ENCODE results near the gene SLMAP. TPM values are rescaled to one million over a fixed set of nuclear protein-coding genes. Genes with fewer than 3 reads are reported as not detected.

The SLMAP gene
- total RNA-seq, 1 experiment from 2014 or later: 49.2 TPM

- Histone ChIP-seq H3K27me3 (ENCODE audit: control insufficient read depth, insufficient read depth, low read length) (no peaks in the 10 kb centered on the region), H3K27ac (ENCODE audit: low read length) (no peak overlapping the region; the same call in 1 of the 2 replicates), H3K4me1 (ENCODE audit: control insufficient read depth, insufficient read depth, low read length) (peaks cover 4% of the 10 kb centered on the region), H3K4me3 (ENCODE audit: low read depth in 2 of 2, low read length in 2 of 2) (no peak overlapping the region), H3K9me3 (ENCODE audit: control insufficient read depth, insufficient read depth, low read depth, low read length) (no peaks in the 10 kb centered on the region), H3K36me3 (ENCODE audit: control insufficient read depth, insufficient read depth, low read length) (no peaks in the 10 kb centered on the region)
- no TSS peak for BruUV-seq (replicated peaks)
- CTCF ChIA-PET: no interaction called here
- no peak for ATAC-seq
- no peak for TF ChIP-seq POLR2AphosphoS5 (IDR thresholded peaks at IDR 0.05; ENCODE audit: low read depth, low read length)
- TF ChIP-seq REST (IDR thresholded peaks at IDR 0.05; ENCODE audit: insufficient read depth in 1 of 2, low read depth in 2 of 2, low read length in 1 of 2): no peak
- TF ChIP-seq CTCF (IDR thresholded peaks at IDR 0.05): no peak
- no peak for DNase-seq (ENCODE audit: low read depth, low spot score)
- POLR2A ChIA-PET: no interaction called here
- in situ Hi-C loops (cut with HindIII; ENCODE audit: low pct_unique_long_range_greater_than_20kb, low sequenced_read_pairs) (no loop called here), intact Hi-C loops (cut with micrococcal nuclease; ENCODE audit: unreplicated experiment) (loop anchor here (10.0 kb wide), 1 partner anchor 218 kb away; no protein-coding TSS in a partner anchor)
These were observed 200.7 kb downstream of the SLMAP start for GRCh38 chr3:57956833-57957174.

- no peak for ATAC-seq
- Histone ChIP-seq H3K27ac (ENCODE audit: low read length) (no peak overlapping the region), H3K4me3 (ENCODE audit: low read depth in 2 of 2, low read length in 2 of 2) (no peak overlapping the region), H3K4me1 (ENCODE audit: control insufficient read depth, insufficient read depth, low read length) (no peaks in the 10 kb centered on the region), H3K27me3 (ENCODE audit: control insufficient read depth, insufficient read depth, low read length) (no peaks in the 10 kb centered on the region), H3K9me3 (ENCODE audit: control insufficient read depth, insufficient read depth, low read depth, low read length) (no peaks in the 10 kb centered on the region), H3K36me3 (ENCODE audit: control insufficient read depth, insufficient read depth, low read length) (no peaks in the 10 kb centered on the region)
- TF ChIP-seq TCF7L2 (IDR thresholded peaks at IDR 0.05; ENCODE audit: low read depth, low read length) (no peak), CTCF (IDR thresholded peaks at IDR 0.05) (no peak), REST (IDR thresholded peaks at IDR 0.05; ENCODE audit: insufficient read depth in 1 of 2, low read depth in 2 of 2, low read length in 1 of 2) (no peak), SIN3A (IDR thresholded peaks at IDR 0.05; ENCODE audit: borderline replicate concordance, insufficient read depth, low read depth, low read length) (no peak)
- no TSS peak for BruUV-seq (replicated peaks)
- intact Hi-C loops (cut with micrococcal nuclease; ENCODE audit: unreplicated experiment) (loop anchor here (10.0 kb wide), 1 partner anchor 217 kb away; no protein-coding TSS in a partner anchor), in situ Hi-C loops (cut with HindIII; ENCODE audit: low pct_unique_long_range_greater_than_20kb, low sequenced_read_pairs) (no loop called here)
- ChIA-PET POLR2A (no interaction called here), CTCF (no interaction called here)
- no peak for DNase-seq (ENCODE audit: low read depth, low spot score)
These were observed 201.7 kb downstream of the SLMAP start for GRCh38 chr3:57957824-57958223.
